ENCODE data around the gene TKTL1.
"Not testable (repeated sequence)": the region's sequence is repeated elsewhere in the genome, so short reads cannot be mapped to it uniquely, and the experiment has no call there.

TKTL1 gene

DNA sequence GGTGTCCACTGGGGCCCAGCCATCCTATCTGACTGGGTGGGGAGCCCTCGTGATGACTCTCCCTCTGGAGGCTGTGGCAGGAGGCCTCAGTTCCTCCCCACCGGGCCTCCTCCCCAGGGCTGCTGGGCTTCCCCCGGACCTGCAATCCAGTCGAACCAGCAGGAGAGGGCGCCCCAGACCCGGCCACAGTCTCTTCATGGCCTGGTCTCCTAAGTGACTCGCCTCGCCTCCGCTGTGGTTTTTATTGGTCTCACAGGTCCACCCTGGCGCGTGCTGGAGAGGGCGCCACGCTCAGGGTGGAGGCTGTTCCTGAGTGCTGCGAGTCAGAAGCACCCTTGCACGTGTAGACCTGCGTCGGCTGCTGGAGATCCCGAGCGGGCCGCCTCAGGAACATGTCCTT is 48.0 kb downstream of the TKTL1 start:
- not testable (repeated sequence) for DNase-seq
- ATAC-seq: peak; percentile 41

- no peak for DNase-seq
- ATAC-seq: no peak
These were observed 52.5 kb downstream of the TKTL1 start for GRCh38 chrX:154348114-154348531.

DNA sequence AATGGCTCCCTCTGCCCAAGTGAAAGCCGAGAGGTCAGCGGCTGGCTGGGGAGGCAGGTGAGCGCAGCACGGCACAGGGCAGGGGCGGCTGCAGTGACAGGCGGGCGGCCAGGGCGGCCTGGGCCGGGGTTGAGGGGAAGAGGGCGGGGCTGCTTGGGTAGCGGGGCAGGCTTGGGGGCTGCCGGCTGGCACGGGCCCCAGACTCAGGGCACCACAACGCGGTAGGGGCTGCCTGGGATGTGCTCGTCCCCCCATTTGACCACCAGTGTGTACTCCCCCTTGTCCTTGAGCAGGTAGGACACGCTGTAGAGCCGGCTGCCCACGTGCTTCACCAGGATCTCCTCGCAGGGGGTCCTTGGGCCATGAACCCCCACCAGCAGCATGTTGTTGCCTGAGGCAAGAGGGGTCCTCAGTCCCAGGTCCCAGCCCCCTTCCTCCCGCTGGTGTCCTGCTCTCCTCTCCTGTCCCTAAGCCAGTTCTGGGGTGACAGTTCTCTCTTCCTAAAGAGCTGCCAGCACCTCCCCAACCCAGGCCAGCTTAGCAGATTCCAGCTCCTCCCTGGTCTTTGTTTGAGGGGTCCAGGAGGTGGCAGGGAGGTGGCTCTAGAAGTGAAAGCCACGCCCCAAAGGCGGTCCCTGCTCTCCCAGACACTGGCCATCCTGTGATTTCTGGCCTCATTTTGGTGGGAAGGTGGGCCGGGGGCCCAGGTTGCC is 53.2 kb downstream of the TKTL1 start:
- DNase-seq: no peak
- no peak for ATAC-seq

DNA sequence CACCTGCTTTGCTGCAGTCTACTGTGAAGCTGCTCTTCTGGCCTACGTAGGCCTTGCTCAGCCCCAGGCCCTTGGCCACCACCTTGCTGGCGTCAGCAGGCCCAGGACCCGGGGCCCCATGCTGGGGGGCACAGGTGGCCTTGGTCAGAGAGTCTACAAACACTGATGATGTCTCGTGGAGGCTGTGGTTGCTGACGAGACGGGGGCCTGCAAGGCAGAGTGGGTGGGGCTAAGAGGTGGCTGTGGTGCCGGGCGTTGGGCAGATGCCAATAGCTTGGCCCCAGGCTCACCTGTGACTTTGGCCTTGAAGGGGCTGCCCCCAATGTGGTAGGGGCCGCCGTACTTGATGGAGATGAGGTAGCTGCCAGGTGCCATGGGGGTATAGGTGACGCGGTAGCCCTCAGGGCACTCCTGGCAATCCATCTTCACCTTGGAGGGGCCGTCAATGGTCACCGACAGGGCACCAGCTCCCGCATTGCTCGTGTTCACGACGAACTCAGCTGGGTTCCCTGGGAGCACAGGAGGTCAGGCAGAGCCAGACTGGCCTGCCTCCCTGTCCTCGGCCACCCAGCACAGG is 53.9 kb downstream of the TKTL1 start:
- ATAC-seq (no peak), DNase-seq (no peak)

DNA sequence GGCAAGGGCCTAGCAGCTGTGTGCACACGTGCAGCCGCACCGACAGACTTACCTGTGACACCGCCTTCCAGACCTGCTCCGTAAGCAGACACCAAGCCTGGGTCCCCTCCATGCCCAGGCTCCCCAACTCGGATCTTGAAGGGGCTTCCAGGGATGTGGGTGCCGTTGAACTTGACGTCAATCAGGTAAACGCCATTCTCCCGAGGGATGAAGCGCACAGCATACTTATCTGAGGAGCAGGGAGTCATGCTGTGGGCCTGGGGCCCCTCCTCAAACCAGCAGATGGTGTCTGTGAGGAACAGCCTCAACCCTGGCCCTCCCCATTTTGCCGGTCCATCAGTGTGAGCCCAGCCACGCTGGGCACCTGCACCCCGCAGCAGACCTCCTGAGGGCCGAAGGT is 54.4 kb downstream of the TKTL1 start:
- ATAC-seq (no peak), DNase-seq (no peak)

DNA sequence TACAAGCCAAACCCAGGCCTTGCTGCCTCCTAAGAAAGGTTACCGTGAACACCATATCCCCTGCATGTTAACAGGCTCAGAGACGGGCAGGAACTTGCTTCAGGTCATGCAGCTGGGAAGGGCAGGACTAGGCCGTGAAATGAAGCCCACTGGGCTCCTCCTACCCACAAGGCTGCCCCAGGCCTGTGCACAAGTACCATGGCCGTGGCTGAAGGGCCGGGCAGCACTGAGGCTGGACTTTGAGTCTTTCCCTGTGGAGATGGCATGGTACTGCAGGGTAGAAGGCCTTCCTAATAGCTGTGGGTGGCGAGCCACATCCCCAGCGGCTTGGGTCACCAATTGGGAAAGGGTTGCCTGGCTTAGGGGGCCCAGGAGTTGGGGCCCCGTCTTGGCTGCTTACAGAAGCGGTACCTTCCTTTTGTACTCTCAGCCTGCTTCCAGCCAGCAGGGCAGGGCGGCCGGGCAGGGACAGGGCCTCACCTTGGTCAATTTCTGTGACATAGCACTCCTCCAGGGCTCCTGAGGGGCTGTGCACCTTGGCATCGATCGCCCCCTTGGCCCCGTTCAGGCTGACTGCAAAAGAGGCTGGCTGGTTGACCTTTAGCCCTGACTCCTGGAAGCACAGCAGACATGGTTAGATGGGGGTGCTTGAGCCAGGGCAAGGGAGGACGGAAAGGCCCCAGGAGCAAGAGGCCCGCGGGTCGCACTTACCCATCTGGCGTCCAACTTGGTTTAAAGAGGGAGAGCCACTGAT is 55.0 kb downstream of the TKTL1 start:
- DNase-seq (no peak), ATAC-seq (no peak)

- no peak for ATAC-seq
- no peak for DNase-seq
These were observed 55.8 kb downstream of the TKTL1 start for GRCh38 chrX:154351183-154352011.

GRCh38 chrX:154352012-154352401 is 56.4 kb downstream of the TKTL1 start:
- ATAC-seq (no peak), DNase-seq (no peak)

GRCh38 chrX:154352466-154352865 is 56.9 kb downstream of the TKTL1 start:
- ATAC-seq (no peak), DNase-seq (no peak)

GRCh38 chrX:154353172-154353843 is 57.7 kb downstream of the TKTL1 start:
- no peak for ATAC-seq
- DNase-seq: no peak

DNA sequence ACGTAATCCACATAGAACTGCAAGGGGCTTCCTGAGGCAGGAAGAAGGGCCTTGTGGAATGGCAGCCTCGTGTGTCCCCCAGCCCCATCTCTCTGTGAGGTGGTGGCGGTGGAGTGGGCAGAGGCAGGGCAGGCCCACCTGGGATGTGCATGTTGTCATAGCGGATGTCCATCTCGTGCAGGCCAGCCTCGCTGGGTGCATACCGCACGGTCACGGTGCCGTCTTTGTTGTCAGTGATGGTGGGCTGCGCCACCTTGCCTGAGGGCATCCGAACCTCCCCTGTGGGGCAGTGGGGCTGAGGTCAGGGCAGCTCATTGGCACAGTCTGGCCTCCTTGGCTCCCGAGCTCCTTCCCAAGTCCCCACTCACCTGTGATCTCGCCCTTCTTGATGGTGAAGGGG is 58.4 kb downstream of the TKTL1 start:
- no peak for DNase-seq
- ATAC-seq: no peak

- ATAC-seq (no peak), DNase-seq (no peak)
These were observed 58.9 kb downstream of the TKTL1 start for GRCh38 chrX:154354516-154354915.

- DNase-seq: no peak
These were observed 59.6 kb downstream of the TKTL1 start for GRCh38 chrX:154355094-154355775.

DNA sequence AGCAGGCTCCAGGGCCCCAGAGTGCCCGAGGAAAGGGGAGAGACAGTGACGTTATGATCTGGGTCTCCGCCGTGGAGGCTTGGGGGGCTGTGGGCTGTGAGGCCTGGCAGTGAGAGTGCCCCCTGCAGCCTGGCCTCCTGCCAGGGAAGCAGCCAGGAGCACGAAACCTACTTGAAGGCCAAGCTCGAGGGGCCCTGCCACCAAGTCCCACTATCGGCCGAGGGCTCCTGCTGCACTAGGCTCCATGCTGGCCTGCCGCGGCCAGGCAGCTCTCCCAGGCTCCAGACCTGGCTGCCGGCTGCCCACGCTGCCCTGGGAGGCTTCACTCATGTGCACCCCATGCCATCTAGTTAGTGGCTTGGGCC is 60.2 kb downstream of the TKTL1 start:
- DNase-seq: no peak
- ATAC-seq: no peak

More at GRCh38 chrX:154355094-154355775, 59.6 kb downstream of the TKTL1 start:
- no peak for ATAC-seq

- DNase-seq: no peak
These were observed 61.0 kb downstream of the TKTL1 start for GRCh38 chrX:154356596-154356995.

DNA sequence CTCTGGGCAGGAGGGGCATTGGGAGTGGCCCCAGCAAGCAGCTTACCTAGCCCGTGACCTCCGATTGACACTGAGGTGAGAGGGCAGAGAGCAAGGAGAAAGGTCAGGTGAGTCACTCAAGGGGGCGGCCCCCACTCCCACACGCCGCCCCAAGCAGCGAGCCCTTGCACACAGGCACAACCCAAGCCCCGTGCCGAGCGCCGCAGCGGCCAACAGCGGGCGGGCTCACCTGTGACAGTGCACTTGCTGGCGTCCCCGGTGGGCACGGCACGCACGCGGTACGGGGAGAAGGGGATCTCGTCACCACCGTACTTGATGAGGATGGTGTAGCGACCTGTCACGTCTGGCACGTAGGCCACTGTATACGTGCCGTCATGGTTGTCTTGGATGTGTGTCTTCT is 61.6 kb downstream of the TKTL1 start:
- ATAC-seq: peak; percentile 26
- DNase-seq: no peak

More at GRCh38 chrX:154356596-154356995, 61.0 kb downstream of the TKTL1 start:
- ATAC-seq: no peak

DNA sequence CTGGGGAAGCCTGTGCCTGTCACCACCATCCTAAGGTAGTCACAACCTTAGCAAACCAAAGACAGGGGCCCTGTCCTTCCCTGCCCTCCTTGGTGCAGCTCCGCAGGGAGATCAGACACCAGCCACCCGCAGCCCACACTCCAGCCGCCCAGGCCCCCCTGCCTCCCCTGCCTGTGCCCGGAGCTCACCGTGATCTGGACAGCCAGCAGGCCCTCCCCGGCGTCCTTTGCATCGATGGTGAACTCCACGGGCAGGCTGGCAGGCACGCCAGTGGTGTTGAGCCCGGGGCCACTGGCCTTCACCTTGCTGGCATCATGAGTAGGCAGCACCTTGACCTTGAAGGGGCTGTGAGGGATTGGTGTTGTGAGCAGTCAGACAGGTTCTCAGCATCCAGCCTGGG is 62.4 kb downstream of the TKTL1 start:
- ATAC-seq (no peak), DNase-seq (no peak)

- no peak for DNase-seq
- ATAC-seq: no peak
These were observed 63.2 kb downstream of the TKTL1 start for GRCh38 chrX:154358829-154359228.

DNA sequence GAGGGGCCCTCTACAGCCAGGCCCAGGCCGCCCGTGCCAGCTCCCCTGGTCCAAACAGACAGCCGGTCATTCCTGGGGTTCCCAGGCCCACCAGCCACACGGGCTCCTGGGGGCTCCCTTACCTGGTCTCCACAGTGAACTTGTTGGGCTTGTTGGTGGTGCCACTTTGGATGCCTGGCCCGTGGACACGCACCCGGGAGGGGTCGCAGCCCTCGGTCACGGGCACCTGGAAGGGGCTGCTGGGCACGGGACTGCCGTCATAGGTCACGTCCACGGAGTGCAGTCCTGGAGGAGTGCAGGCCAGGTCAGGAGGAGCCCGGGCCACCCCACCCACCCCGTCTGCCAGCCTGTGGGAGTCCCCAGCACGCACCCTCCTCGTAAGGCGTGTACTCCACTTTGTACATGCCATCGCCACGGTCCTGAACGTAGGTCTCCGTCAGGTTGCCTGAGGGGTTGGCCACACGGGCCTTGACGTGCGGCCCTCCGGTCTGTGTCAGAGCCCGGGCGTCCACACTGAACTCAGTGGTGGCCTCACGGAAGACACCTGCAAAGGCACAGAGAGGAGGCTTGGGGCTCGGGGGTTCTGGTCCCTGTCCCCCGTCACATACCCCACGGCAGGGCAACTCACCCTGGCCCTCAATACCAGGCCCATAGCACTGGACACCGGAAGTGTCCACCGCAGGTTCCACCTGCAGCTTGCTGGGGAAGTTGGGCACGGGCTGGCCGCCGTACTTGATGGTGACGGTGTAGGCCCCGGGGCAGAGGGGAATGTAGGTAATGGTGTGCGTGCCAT is 64.0 kb downstream of the TKTL1 start:
- DNase-seq (no peak), ATAC-seq (no peak)

DNA sequence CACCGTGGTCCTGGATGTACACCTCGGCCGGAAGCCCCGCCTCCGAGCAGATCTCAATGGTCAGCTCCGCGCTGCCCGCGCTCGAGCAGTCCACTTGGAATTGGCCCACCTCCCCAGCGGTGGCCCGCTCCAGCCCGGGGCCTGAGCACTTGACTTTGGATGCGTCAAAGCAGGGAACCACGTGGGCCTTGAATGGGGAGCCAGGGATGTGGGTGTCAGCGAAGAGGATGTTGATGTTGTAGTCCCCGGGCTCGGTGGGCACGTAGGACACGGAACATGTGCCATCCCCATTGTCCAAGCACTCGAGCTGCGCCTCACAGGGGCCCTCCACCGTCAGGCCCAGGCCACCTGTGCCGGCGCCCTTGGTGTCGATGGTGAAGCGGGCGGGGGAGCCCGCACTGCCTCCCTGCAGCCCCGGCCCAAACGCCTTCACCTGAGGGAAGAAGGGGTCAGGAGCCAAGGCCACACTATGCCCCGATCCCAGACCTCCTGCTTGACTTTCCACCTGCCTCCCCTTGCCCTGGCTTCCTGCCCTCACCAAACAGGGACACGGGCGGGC is 64.6 kb downstream of the TKTL1 start:
- ATAC-seq (no peak), DNase-seq (no peak)

Data from stimulated activated naive CD8-positive, alpha-beta T cell treated with anti-CD3 and anti-CD28 coated beads, Interleukin-15, Interleukin-2, amounts not matched to agents 100 U/mL and 50 U/mL, for 24 hours (primary cell).